Bone marrow (tissue), 2 donors: ENCODE data around the gene GNB1L.
"Not testable (repeated sequence)": the region's sequence is repeated elsewhere in the genome, so short reads cannot be mapped to it uniquely, and the experiment has no call there.

Experiments
- DNase-seq, 2 donors: peaks; one replicate each; lab custom pipeline; 2025; lab: John Stamatoyannopoulos, UW

Gene GNB1L

DNA sequence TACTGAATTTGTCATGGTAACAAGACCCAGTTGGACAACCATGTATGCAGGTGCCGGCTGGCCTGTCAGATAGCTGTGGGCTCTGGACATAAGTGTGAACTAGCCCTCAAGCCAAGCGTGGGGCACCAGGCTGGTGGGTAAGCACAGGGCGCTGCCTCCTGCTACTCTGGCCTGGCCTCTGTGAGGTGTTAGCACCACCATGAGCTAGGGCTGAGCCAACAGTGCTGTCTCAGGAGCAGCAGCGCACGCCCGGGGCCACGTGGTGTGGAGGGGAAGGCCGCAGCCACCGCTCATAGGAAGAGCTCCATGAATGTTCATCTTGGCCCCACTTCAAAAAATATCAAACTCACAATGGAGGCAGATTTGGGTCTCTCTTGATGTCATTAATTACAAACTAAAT lies 35.3 kb upstream of the GNB1L start:
- no peak for DNase-seq

DNA sequence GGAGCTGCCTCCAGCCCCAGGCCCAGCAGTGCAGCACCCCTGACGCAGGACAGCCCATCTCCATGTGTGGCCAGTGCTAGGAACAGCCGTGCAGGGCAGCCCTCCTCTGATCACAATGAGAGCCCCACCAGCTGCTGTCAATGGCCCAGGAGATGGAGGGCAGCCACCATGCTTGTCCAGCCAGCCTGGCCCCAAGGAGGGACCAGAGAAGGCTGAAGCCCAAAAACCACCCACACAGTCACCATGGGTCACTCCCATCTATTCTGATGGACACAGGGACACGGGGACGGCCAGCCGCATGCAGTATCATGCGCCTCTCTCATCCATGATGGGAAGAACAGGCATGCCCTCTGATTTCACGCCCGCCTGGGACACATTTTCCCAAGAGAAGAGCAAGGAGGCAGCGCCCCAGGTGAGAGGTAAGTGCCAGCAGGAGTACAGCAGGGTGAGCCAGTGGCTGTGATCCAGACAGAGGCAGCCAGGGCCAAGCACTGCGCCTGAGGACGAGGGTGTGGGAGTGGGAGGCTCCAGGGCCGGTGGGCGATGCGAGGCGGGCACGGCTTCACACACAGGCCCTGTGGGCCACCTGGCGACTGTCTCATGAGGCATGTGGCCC lies 33.6 kb upstream of the GNB1L start:
- no peak for DNase-seq

DNA sequence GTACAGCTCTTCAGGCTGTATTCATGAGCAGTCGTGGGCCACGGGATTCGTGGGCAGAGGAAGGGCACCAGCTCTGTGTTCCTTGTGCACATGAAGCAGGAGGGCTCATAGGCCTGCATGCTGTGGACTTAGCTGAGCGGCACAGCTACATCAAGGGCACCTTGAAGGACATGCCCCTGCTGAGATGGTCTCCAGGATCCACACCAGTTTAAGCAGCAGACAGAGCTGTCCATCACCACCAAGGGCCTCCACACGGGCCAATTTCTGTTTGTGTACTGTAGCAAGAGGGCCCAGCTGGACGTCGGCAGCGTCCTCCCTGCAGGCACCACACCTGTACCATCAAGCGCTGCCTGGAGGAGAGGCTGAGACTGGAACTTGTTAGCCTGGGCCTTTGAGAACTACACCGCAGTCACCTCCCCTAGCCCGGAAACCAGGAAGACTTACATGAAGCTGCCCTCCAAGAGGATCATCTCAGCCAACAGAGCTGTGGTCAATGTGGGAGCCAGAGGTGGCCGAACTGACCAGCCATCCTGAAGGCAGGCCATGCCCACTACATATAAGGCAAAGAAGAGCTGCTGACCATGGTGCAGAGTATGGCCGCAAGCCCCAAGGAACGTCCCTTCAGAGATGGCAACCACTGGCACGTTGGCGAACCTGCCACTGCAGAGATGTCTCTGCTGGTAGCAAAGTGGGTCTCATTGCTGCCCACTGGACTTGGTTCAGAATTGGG lies 32.7 kb upstream of the GNB1L start:
- DNase-seq = peak in 1 of 2 donors; percentile 13

DNA sequence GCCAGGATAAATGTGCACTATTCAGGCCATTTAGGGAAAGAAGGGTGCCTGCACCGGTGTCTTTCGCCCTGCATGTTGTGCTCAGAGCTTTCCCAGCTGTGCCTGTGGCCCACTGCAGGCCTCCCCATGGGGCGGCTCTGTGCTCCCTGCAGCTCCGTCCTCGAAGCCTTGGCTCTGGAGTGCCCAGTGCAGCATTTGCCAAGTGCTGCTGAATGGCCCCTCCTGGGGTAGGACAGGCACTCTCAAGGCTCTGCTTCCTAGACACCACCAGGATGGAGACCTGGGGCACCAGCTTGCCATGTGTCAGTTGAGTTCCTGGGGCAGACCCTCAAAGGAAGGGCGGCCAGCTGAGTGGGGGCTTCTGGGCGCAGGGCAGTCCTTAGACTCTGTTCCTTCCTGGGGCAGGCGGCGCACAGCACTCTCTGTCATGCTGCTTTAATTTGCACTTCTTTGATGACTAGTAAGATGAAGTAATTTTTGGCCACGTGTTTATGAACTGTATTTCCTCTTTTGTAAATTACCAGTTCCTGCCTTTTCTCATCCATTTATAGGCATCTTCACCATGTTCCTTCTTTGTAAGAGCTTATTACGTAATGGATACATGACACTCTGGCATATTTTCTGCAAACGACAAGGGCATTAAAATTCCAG lies 32.1 kb upstream of the GNB1L start:
- DNase-seq = peak; percentile 19 to 94

- DNase-seq = no peak
Observed at GRCh38 chr22:19885841-19886592, 31.3 kb upstream of the GNB1L start.

GRCh38 chr22:19884954-19885751 lies 30.5 kb upstream of the GNB1L start:
- no peak for DNase-seq

DNA sequence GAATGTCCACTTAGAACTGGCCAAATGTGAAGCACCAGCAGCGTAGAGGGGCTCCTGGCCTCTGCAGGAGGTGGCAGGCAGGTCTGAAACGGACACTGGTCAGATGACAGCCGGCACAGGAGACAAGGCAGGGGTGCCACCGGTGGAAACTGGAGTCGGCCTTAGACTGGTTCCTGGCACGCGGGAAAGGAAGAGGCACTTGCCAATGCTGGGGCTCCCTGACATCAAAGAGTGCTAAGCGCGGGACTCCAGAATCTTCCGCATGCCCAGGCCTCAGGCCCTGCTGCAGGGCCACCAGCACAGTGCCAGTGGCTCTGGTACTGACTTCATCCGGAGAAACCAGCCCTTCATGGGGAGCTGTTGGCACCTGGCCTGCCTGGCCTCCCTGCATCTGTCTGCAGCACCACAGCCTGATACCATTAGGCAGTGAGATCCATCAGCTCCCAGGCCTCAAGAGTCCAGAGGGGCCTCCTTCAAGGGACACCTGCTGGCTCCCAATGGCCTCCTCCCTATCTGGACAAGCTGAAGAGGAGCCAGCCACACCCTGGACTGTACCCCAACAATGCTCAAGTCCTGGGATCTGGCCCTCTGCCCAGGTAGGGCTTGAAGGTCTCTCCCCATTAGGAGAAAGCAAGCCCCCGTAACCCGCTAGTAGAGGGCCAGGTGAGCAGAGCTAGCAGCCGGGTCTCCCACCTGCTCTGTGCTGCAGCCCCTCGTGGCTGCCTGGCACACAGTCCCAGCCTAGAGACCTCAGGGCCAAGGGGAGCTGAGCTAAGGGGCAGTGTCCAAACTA lies 29.7 kb upstream of the GNB1L start:
- no peak for DNase-seq

DNA sequence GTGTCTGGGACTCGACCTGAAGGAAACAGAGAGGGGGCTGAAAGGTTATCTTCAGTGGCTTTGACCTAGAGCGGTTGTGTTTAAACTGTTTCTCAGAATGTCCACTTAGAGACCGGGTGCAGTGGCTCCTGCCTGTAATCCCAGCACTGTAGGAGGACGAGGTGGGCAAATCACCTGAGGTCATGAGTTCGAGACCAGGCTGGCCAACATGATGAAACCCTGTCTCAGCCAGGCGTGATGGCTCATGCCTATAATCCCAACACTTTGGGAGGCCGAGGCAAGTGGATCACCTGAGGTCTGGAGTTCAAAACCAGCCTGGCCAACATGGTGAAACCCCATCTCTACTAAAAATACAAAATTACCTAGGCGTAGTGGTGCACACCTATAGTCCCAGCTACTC lies 28.8 kb upstream of the GNB1L start:
- DNase-seq = not testable (repeated sequence)

GRCh38 chr22:19882446-19883381 lies 28.0 kb upstream of the GNB1L start:
- DNase-seq = no peak

DNA sequence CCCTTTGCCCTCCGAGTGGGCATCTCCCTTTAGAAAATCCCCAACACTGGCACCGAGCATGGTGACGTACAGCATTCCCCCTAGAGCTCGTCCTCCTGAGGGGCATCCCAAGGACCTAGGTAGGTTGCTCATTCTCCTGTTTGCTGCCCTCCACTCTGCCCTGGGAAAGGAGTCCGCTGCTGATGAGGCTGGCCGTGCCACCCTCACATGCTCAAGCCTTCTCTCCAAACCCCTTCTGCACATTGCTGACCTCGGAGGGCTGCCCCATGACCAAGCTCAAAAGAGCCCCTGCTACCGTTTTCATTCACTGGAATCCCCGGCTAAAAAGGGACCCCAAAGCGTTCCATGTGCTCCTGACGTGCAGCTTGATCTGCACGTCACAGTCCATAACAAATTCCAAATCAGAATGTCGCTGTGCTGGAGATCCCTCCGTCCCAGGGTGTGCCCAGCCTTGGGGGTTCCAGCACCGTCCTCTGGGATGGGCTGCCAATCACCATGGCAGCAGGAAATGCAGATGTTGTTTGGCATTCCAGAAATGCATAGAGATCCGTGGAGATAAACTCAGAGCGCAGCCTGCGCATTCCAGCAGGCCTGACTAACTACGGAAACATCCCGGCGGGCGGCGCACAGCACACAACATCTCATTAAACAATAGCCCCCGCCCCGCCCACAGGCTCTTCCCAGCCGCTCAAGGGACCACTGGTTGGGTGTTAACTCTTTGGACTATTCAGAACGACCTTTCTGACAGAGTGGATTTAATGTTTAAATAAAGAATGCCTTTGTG lies 26.3 kb upstream of the GNB1L start:
- DNase-seq = no peak

DNA sequence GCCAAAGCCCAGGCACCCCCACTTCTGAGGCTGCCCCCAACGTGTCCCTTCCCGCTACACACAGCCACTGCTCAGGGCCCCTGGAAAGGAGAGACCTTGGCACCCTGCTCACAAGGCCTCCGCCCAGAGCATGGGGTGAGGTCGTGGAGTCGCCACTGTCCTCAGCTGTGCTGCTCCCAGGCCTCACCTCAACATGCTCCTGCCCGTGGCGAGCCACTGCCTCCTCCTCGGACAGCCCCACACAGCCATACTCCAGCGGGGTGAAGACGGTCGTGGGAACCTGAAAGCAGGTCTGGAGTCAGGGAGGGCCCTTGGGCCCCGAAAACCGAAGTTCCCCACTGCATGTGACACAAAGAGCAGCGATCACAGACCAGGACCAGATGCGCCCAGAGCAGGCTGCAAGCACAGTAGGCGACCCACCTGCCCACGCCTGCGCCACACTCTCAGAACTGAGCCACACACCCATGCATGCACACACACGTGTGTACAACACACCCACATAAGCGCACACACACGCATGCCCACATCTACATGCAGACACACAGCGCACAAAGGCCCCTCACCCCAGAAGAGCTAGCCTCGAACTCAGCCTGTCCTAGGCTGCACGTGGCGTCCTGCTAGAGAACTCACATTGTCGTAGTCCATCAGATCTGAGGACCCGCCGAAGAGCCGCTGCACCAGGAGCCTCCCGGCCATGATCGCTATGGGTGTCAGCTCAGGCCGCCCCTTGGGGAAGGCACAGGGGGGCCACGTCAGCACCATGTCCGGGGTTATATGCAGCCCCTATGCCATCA lies 25.5 kb upstream of the GNB1L start:
- DNase-seq = no peak

DNA sequence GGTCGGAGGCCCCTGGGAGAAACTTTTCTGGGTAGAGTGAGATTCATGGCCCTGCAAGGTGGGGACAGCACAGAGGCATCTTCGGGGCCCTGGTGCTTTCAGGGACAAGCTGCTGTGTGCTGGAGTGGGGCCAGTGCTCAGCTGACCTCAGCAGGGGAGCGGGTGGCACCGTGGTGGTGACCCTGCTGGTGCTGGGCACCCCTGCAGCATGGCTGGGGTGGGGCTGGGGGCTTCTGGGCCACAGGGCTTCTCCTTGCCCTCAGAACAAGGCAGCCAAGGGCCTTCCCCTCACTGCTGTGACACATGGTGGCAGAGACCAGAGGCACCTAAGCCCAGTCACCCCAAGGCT lies 24.9 kb upstream of the GNB1L start:
- DNase-seq = no peak

DNA sequence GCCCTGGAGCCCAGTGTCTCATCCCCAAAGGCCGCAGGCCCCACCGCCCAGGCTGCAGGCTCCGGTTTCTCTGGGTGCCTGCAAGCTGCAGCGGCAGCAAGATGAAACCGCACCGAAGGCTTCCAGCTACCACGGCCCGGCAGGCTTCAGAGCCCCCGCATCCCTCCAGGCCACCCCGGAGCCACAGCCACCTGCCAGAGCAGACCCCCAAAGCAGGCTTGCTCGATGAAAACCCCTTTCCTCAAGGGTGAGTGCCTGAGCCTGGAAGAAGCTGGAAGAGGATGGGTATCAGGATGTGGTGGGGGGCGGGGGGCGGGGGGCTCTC lies 24.5 kb upstream of the GNB1L start:
- DNase-seq = no peak

- no peak for DNase-seq
Observed at GRCh38 chr22:19878461-19879245, 24.0 kb upstream of the GNB1L start.

- no peak for DNase-seq
Observed at GRCh38 chr22:19877626-19878339, 23.1 kb upstream of the GNB1L start.

GRCh38 chr22:19876941-19877625 lies 22.4 kb upstream of the GNB1L start:
- DNase-seq = no peak
